Choroid plexus epithelial cell (primary cell): ENCODE measurements around the gene KIAA1671.

Source experiments
- DNase-seq: peaks from one replicate; pipeline ENCODE4 v3.0.0-alpha.2; 2010; ENCODE audit warnings: low read depth
- H3K4me3 ChIP-seq: 2 replicates; pipeline ENCODE4 v1.5.1; 2011; ENCODE audit warnings: low read depth, mild to moderate bottlenecking, control low read depth, low read length, moderate library complexity
- CTCF ChIP-seq: conservative IDR thresholded peaks from 2 replicates; pipeline ENCODE4 v1.5.1; 2011; ENCODE audit warnings: low read depth, mild to moderate bottlenecking, control low read depth, inconsistent platforms, low read length, moderate library complexity

KIAA1671 gene

GRCh38 chr22:25072406-25072805 lies 119.9 kb downstream of the KIAA1671 start:
- TF ChIP-seq CTCF: no peak
- DNase-seq: no peak

DNA sequence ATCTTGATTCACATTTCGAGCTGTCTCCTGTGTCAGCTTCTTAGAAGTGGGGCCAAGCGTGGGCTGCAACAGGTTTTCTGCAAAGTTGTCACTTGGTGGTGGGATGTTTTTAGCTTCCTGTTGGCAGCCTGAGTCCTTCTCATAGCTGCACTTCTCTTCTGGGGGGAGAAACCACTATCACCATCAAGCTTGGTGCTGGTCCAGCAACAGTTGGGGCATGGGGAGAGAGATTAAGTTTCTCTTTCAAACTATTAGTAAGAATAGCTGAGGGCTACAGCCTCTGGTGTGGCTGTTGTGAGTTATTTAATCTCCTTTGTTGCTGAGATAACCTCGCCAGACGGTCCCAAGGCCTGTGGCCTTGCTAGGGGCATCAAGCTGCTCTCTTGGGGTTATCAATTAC lies 123.8 kb downstream of the KIAA1671 start:
- DNase-seq: no peak
- no peak overlapping the region for H3K4me3 ChIP-seq
- no peak for TF ChIP-seq CTCF

More at GRCh38 chr22:25072406-25072805, 119.9 kb downstream of the KIAA1671 start:
- H3K4me3 ChIP-seq: no peak overlapping the region

DNA sequence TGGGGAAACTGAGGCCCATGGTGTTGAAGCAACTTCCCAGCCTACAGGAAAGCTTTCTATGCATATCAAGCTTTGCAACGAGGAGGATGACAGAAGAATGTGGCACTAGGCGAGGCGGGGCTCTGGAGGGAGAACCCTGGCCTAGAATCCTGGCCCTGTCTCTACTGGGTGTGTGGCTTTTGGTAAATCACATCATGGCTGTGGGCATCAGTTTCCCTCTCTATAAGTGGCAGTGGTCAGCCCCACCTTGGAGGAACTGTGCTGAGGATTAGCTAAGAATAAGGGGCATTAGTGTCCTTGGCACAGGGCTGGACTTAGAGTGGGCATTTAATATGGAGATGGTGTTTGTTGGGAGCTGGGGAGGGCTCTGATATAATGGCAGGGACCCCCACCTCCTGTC lies 124.5 kb downstream of the KIAA1671 start:
- no peak overlapping the region for H3K4me3 ChIP-seq
- no peak for DNase-seq
- no peak for TF ChIP-seq CTCF

DNA sequence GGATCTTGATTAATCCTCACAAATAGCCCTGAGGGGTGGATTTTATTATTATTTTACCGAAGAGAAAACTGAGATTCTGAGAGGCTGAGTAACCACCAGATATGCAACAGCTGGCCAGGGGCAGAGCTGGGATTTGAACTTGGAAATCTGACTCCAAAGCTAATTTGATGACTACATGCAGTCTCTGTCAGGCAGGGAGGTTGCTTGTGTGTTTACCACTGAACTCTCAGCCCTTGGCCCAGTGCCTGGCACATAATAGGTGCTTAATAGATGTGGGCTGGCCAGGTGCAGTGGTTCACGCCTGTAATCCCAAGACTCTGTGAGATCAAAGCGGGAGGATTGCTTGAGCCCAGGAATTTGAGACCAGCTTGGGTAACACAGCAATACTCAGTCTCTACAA lies 125.4 kb downstream of the KIAA1671 start:
- DNase-seq: no peak
- TF ChIP-seq CTCF: no peak
- H3K4me3 ChIP-seq: no peak overlapping the region

DNA sequence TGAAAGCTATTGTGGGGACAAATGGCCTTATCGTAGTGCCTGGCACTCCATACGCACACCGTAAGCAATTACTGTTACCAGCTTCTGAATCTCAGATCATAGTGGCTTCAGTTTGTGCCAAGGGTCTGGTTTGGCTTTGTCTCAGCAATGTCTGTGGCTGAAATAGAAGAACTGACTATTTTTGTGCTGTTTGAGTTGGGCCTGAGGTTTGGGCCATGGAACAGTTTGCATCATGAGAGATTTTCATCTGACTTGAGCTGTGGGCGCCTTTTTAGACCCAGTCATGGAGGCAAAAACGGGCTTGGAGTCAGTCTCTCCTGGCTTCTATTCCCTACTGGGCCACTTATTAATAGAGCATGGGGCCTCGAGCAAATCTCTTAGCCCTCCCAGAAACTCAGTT lies 126.1 kb downstream of the KIAA1671 start:
- no peak for DNase-seq
- H3K4me3 ChIP-seq: no peak overlapping the region
- TF ChIP-seq CTCF: no peak

- DNase-seq: no peak
- no peak for TF ChIP-seq CTCF
- no peak overlapping the region for H3K4me3 ChIP-seq
Measured at GRCh38 chr22:25080855-25081254, 128.3 kb downstream of the KIAA1671 start.

- H3K4me3 ChIP-seq: no peak overlapping the region
- peak; percentile 58 for DNase-seq
- peak; percentile 70 for TF ChIP-seq CTCF
Measured at GRCh38 chr22:25081409-25081824, 128.9 kb downstream of the KIAA1671 start.
